ENCODE data around the gene WDR33. TPM values are rescaled to one million over a fixed set of nuclear protein-coding genes. Genes with fewer than 3 reads are reported as not detected.

Gene WDR33
- total and polyA plus RNA-seq, 2 of the 13 experiments (the other 11 are each of a cell fraction or from before 2014, with no cell fraction given): 54.9 to 78.2 TPM

DNA sequence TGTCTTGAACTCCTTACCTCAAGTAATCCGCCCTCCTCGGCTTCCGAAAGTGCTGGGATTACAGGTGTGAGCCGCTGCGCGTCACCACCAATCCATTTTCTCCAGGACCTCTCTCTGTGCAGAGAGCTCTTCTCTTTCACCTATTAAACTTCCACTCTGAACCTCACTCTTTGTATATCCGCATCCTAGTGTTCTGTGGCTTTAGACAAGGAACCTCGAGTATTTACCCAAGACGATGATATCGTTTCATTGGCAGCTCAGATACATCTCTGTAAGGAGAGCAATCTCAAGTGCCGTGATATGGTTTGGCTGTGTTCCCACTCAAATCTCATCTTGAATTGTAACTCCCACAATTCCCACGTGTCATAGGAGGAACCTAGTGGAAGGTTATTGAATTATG is 15.1 kb upstream of the WDR33 start (continued):
- TF ChIP-seq, protein P1, sequence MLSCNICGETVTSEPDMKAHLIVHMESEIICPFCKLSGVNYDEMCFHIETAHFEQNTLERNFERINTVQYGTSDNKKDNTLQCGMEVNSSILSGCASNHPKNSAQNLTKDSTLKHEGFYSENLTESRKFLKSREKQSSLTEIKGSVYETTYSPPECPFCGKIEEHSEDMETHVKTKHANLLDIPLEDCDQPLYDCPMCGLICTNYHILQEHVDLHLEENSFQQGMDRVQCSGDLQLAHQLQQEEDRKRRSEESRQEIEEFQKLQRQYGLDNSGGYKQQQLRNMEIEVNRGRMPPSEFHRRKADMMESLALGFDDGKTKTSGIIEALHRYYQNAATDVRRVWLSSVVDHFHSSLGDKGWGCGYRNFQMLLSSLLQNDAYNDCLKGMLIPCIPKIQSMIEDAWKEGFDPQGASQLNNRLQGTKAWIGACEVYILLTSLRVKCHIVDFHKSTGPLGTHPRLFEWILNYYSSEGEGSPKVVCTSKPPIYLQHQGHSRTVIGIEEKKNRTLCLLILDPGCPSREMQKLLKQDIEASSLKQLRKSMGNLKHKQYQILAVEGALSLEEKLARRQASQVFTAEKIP (CRISPR knock-in tag; IDR thresholded peaks at IDR 0.05; ENCODE audit: borderline replicate concordance): no peak

DNA sequence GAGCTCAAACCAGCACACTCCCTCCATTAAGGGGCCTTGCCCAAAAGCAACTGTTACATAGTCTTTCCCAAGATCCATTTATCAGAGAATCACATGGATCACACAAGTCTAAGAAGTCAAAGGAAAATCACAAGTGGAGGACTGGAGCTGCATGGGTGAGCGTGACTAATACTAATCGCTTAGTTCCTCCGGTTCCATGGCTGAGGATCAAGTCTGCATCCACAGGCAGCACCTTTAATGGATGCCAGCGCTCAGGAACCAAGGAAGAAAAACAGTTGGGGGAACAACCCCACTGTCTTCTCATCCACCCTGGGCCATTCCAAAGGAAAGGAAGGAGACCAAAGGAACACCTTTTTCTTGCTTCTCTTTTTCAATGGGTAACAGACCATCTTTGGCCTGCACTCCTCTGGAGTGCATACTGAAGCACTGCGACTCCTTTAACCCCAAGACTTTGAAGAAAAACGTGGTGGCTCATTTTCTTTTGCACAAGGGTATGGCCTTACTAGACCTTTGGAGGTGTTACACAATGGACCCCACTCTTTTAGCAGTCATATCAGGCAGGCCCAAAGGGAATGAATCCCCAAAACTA is 9.2 kb upstream of the WDR33 start:
- WGBS (ENCODE audit: low lambda C conversion rate): 54% methylated on average over 6 of the region's 6 CpGs
- no peak for TF ChIP-seq KDM1A (CRISPR knock-in tag; IDR thresholded peaks at IDR 0.05)
- TF ChIP-seq CBX5 (CRISPR knock-in tag; IDR thresholded peaks at IDR 0.05; ENCODE audit: borderline replicate concordance): 0 out of 2 replicates have a peak, but pooled peaks have one; percentile 51
- peak; percentile 93 for TF ChIP-seq TOPORS (CRISPR knock-in tag; IDR thresholded peaks at IDR 0.05)
- peak; percentile 100 for TF ChIP-seq ZNF616 (CRISPR knock-in tag; IDR thresholded peaks at IDR 0.05; ENCODE audit: low read depth)
- no peak for TF ChIP-seq ZBTB20 (CRISPR knock-in tag; IDR thresholded peaks at IDR 0.05; ENCODE audit: borderline replicate concordance, low read depth)
- peak; percentile 96 for TF ChIP-seq SETDB1 (CRISPR knock-in tag; IDR thresholded peaks at IDR 0.05; ENCODE audit: borderline replicate concordance)
- TF ChIP-seq, protein P2, sequence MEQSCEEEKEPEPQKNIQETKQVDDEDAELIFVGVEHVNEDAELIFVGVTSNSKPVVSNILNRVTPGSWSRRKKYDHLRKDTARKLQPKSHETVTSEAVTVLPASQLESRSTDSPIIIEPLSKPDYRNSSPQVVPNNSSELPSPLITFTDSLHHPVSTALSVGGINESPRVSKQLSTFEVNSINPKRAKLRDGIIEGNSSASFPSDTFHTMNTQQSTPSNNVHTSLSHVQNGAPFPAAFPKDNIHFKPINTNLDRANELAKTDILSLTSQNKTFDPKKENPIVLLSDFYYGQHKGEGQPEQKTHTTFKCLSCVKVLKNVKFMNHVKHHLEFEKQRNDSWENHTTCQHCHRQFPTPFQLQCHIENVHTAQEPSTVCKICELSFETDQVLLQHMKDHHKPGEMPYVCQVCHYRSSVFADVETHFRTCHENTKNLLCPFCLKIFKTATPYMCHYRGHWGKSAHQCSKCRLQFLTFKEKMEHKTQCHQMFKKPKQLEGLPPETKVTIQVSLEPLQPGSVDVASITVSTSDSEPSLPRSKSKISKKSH (CRISPR knock-in tag; IDR thresholded peaks at IDR 0.05; ENCODE audit: borderline replicate concordance): peak; percentile 63; the same call in 1 of the 2 replicates
- TF ChIP-seq, protein P3, sequence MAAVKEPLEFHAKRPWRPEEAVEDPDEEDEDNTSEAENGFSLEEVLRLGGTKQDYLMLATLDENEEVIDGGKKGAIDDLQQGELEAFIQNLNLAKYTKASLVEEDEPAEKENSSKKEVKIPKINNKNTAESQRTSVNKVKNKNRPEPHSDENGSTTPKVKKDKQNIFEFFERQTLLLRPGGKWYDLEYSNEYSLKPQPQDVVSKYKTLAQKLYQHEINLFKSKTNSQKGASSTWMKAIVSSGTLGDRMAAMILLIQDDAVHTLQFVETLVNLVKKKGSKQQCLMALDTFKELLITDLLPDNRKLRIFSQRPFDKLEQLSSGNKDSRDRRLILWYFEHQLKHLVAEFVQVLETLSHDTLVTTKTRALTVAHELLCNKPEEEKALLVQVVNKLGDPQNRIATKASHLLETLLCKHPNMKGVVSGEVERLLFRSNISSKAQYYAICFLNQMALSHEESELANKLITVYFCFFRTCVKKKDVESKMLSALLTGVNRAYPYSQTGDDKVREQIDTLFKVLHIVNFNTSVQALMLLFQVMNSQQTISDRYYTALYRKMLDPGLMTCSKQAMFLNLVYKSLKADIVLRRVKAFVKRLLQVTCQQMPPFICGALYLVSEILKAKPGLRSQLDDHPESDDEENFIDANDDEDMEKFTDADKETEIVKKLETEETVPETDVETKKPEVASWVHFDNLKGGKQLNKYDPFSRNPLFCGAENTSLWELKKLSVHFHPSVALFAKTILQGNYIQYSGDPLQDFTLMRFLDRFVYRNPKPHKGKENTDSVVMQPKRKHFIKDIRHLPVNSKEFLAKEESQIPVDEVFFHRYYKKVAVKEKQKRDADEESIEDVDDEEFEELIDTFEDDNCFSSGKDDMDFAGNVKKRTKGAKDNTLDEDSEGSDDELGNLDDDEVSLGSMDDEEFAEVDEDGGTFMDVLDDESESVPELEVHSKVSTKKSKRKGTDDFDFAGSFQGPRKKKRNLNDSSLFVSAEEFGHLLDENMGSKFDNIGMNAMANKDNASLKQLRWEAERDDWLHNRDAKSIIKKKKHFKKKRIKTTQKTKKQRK (IDR thresholded peaks at IDR 0.05; ENCODE audit: low read length): 0 out of 2 replicates have a peak, but pooled peaks have one; percentile 31
- TF ChIP-seq, protein P4, sequence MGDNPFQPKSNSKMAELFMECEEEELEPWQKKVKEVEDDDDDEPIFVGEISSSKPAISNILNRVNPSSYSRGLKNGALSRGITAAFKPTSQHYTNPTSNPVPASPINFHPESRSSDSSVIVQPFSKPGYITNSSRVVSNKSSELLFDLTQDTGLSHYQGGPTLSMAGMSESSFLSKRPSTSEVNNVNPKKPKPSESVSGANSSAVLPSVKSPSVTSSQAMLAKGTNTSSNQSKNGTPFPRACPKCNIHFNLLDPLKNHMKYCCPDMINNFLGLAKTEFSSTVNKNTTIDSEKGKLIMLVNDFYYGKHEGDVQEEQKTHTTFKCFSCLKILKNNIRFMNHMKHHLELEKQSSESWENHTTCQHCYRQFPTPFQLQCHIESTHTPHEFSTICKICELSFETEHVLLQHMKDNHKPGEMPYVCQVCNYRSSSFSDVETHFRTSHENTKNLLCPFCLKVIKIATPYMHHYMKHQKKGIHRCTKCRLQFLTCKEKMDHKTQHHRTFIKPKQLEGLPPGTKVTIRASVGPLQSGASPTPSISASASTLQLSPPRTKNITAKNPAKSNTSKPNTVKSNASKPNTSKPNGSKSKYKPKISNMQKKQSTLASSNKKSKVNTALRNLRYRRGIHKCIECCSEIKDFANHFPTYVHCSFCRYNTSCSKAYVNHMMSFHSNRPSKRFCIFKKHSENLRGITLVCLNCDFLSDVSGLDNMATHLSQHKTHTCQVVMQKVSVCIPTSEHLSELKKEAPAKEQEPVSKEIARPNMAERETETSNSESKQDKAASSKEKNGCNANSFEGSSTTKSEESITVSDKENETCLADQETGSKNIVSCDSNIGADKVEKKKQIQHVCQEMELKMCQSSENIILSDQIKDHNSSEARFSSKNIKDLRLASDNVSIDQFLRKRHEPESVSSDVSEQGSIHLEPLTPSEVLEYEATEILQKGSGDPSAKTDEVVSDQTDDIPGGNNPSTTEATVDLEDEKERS (CRISPR knock-in tag; IDR thresholded peaks at IDR 0.05): peak; percentile 83; the same call in 1 of the 2 replicates
- no peak for TF ChIP-seq ZNF136 (CRISPR knock-in tag; IDR thresholded peaks at IDR 0.05; ENCODE audit: low read depth)
- TF ChIP-seq POLR2G (IDR thresholded peaks at IDR 0.05; ENCODE audit: low read depth, low read length): no peak

More for the DNA sequence above, 9.2 kb upstream of the WDR33 start:
- Histone ChIP-seq H3K9me3 (ENCODE audit: low read length) (peaks cover 19% of the 10 kb centered on the region), H3K27me3 (ENCODE audit: control insufficient read depth in 1 of 2, insufficient read depth in 2 of 2, low read length in 2 of 2) (peaks cover 0 to 7% of the 10 kb centered on the region in 2 experiments; a peak in 1 of 5 replicates), H2AFZ (ENCODE audit: low read length) (no peak overlapping the region), H3K36me3 (replicated peaks in 1 of 2; ENCODE audit: control insufficient read depth in 1 of 2, insufficient read depth in 2 of 2, low read length in 2 of 2) (no peaks in the 10 kb centered on the region), H3K4me1 (ENCODE audit: insufficient read depth, low read length) (peaks cover 30% of the 10 kb centered on the region), H3K9ac (ENCODE audit: insufficient read depth, low read depth, low read length) (no peak overlapping the region), H3K79me2 (ENCODE audit: insufficient read depth, low read length) (no peaks in the 10 kb centered on the region), H3K4me2 (ENCODE audit: low read depth, low read length) (no peak overlapping the region), H3K4me3 (replicated peaks in 1 of 3; ENCODE audit: insufficient read depth in 1 of 3, low read depth in 2 of 3, low read length in 3 of 3) (no peak overlapping the region), H4K20me1 (ENCODE audit: insufficient read depth, low read length) (no peaks in the 10 kb centered on the region), H3K27ac (ENCODE audit: extremely low read length, insufficient read depth, low read length) (no peak overlapping the region)
- intact Hi-C loops (cut with micrococcal nuclease; ENCODE audit: unreplicated experiment) (loop anchor here (10.0 kb wide), 1 partner anchor 225 kb away; no protein-coding TSS in a partner anchor), in situ Hi-C loops (cut with HindIII; ENCODE audit: extremely low pct_ligation_motif_present, low pct_unique_long_range_greater_than_20kb) (no loop called here)
- ChIA-PET POLR2A (no interaction called here), CTCF (ENCODE audit: low intra/inter-chr PET ratio, low total read pairs) (no interaction called here)
- no peak for FAIRE-seq
- no peak for ATAC-seq
- BruUV-seq (replicated peaks): no TSS peak
- DNase-seq (ENCODE audit: low spot score): no peak
